ES-I3 (cell line): ENCODE measurements around the gene GOT2.
"Not testable (repeated sequence)": the region's sequence is repeated elsewhere in the genome, so short reads cannot be mapped to it uniquely, and the experiment has no call there.

Source experiments
- H3K36me3 ChIP-seq: 2 replicates; pipeline ENCODE4 v1.6.1; 2013; ENCODE audit warnings: mild to moderate bottlenecking, low read length, control low read depth, moderate library complexity; ENCODE audit not compliant: insufficient read depth
- H3K4me1 ChIP-seq: 2 replicates; pipeline ENCODE4 v1.6.1; 2013; ENCODE audit warnings: mild to moderate bottlenecking, control low read depth, low read length; ENCODE audit not compliant: insufficient read depth
- H3K9ac ChIP-seq: 2 replicates; pipeline ENCODE4 v1.6.1; 2013; ENCODE audit warnings: low read depth, mild to moderate bottlenecking, low read length, moderate library complexity
- H3K9me3 ChIP-seq: 2 replicates; pipeline ENCODE4 v1.6.1; 2013; ENCODE audit warnings: mild to moderate bottlenecking, low read length, moderate library complexity; ENCODE audit not compliant: control insufficient read depth, insufficient read depth

GOT2 gene

GRCh38 chr16:58685084-58685449 lies 49.0 kb downstream of the GOT2 start:
- no peaks in the 10 kb centered on the region for H3K36me3 ChIP-seq
- H3K9me3 ChIP-seq = no peaks in the 10 kb centered on the region
- H3K9ac ChIP-seq = peak overlapping the region; percentile 88; the same call in 1 of the 2 replicates
- no peaks in the 10 kb centered on the region for H3K4me1 ChIP-seq

DNA sequence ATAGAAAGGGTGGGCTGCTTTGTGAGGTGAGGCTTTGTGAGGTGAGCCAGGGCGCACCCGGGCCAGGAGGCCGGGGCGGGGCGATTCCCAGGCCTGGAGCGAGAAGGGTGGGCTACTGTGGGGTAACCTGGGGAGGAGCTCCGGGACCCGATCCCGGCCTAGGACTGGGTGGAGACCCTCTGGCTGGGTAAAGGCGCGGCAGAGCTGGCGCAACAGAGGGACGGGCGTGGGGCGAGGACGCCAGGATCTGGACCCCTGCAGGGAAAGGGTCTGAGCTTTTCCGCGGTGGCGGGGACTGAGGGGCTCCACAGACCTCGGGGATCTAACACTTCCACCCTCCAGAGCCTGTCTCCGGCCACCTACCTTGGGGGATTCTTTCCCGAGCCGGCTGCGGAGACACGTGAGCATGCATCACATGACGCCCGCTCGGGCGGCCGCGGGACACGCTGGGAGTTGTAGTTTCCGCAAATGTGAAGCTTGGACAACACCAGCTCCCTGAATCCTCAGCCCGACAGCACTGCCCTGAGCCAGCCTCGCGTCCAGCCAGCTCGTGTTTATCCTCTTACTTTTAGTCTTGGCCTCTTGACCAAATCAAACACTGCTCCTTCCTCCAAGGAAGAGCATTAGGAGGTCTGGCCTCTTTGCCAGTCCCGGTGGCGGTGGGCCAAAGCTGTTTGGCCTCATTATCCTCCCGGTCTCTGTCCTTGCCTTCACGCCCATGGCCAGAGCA lies 49.6 kb downstream of the GOT2 start, which contains the start of gene SLC38A7:
TSS of gene SLC38A7 (minus strand) at position 417 of the 730 bp plus-strand sequence. CDS start 4,644 bp downstream, outside the sequence.
- Histone ChIP-seq H3K4me1 (no peaks in the 10 kb centered on the region), H3K9me3 (no peaks in the 10 kb centered on the region), H3K9ac (peak within 1 kb of the TSS; percentile 88), H3K36me3 (no peaks in the 10 kb centered on the region)

GRCh38 chr16:58684001-58684353 lies 50.1 kb downstream of the GOT2 start:
- peak overlapping the region; percentile 88 for H3K9ac ChIP-seq

DNA sequence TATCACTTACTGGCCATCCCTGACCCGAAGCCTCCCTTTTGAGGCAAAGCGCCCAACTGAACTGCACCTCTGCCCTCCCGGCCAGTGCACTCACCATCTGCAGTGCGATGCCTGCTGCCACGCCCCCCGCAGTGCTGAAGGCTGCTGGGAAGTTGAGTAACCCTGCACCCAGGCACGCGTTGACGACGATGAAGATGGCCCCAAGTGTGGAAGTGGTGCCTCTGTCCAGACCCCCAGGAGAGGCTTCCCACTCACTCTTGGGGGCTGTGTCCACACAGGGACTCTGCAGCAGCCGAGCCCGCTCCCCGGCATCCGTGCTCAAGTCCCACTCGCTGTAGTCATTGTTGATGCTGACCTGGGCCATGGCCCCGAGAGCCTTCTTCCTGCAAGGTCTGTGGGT lies 54.4 kb downstream of the GOT2 start:
- H3K36me3 ChIP-seq = no peaks in the 10 kb centered on the region; the same call in 1 of the 2 replicates
- H3K9me3 ChIP-seq = no peaks in the 10 kb centered on the region
- H3K9ac ChIP-seq = no peak overlapping the region
- no peaks in the 10 kb centered on the region for H3K4me1 ChIP-seq

More at GRCh38 chr16:58684001-58684353, 50.1 kb downstream of the GOT2 start:
- H3K36me3 ChIP-seq = no peaks in the 10 kb centered on the region
- no peaks in the 10 kb centered on the region for H3K9me3 ChIP-seq
- H3K4me1 ChIP-seq = no peaks in the 10 kb centered on the region

GRCh38 chr16:58678716-58679115 lies 55.4 kb downstream of the GOT2 start:
- Histone ChIP-seq H3K4me1 (no peaks in the 10 kb centered on the region), H3K36me3 (no peaks in the 10 kb centered on the region; the same call in 1 of the 2 replicates), H3K9ac (no peak overlapping the region), H3K9me3 (no peaks in the 10 kb centered on the region)

DNA sequence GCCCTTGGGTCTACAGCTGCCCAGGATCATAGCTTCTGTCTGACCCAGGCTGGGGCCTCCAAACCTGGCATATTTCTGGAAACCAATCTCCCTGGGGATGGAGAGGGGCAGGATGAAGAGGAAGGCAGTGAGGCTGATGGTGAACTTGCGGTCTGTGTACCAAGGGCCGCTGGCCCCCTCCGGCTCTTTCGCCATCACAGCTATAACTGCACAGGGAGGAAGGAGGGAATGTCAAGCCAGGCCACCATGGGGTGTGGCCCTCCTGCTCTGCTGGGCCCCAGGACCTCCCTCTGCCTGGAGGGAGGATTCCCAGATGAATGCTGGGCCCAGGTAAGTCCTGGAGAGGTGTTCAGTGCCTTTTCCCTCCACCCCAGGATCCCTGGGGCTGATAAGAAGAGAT lies 55.8 kb downstream of the GOT2 start:
- Histone ChIP-seq H3K9ac (no peak overlapping the region), H3K9me3 (no peaks in the 10 kb centered on the region), H3K4me1 (no peaks in the 10 kb centered on the region), H3K36me3 (no peaks in the 10 kb centered on the region; the same call in 1 of the 2 replicates)

DNA sequence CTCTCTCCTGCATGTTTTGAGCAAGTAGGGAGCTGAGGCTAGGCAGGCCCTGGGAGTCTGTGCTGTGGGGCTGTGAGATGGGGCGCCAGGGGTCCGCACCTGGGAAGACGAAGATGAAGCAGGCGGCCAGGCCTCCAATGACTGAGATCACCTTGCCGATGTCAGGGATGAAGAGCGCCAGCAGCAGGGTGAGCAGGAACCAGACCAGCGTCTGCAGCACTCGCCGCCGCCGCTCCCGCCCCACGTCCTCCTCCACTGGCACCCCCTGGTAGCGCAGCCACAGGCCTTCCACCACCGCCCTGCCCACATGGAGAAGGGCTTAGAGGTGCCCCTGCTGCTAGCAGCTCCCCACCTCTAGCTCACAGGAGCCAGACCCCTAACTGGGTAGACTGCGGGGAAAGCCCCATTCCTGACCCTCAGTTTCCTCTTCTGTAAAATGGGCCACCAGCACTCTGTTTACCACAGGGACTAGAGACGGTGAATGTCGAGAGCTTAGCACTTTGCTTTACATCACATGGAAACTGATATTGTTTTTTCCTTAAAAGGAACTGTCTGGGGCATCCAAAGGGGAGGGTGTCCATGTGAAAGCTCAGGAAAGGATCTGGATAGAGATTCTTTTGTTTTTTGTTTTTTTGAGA lies 63.1 kb downstream of the GOT2 start:
- Histone ChIP-seq H3K4me1 (no peaks in the 10 kb centered on the region), H3K9me3 (no peaks in the 10 kb centered on the region), H3K9ac (no peak overlapping the region), H3K36me3 (no peaks in the 10 kb centered on the region; the same call in 1 of the 2 replicates)

- no peaks in the 10 kb centered on the region; the same call in 1 of the 2 replicates for H3K36me3 ChIP-seq
- no peaks in the 10 kb centered on the region for H3K9me3 ChIP-seq
- H3K4me1 ChIP-seq = no peaks in the 10 kb centered on the region
- no peak overlapping the region for H3K9ac ChIP-seq
Observed at GRCh38 chr16:58670177-58670576, 63.9 kb downstream of the GOT2 start.

GRCh38 chr16:58665200-58665599 lies 68.9 kb downstream of the GOT2 start:
- Histone ChIP-seq H3K9me3 (no peaks in the 10 kb centered on the region), H3K9ac (no peak overlapping the region), H3K36me3 (no peaks in the 10 kb centered on the region), H3K4me1 (no peaks in the 10 kb centered on the region)

DNA sequence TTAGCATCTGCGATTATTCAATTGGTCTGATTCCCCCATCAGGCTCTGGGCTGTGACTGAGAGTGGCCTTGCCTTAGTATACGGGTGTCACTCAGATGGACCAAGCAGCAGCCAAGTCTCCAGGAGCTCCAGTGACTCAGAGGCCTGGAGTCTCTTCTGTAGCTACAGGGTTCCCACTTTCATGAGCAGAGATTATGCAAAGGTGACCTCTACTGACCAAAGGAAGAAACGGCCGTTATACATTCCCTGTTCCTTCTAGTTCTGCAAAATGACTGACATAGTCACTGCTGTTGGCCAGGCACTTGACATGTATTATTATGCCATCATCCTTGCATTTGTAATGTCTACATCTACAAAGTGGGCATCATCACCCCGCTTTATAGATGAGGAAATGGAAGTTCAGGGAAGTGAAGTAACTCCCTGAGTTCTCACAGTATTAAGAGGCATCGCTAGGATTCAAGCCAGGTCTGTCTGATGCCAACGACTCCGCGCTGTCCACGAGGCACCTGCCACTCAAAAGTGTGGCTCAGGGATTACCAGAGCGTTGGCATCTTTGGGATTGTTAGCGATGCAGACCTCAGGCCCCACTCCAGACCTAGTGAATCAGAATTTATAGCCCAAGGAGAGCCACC lies 72.8 kb downstream of the GOT2 start:
- H3K9ac ChIP-seq = no peak overlapping the region
- no peaks in the 10 kb centered on the region for H3K4me1 ChIP-seq

DNA sequence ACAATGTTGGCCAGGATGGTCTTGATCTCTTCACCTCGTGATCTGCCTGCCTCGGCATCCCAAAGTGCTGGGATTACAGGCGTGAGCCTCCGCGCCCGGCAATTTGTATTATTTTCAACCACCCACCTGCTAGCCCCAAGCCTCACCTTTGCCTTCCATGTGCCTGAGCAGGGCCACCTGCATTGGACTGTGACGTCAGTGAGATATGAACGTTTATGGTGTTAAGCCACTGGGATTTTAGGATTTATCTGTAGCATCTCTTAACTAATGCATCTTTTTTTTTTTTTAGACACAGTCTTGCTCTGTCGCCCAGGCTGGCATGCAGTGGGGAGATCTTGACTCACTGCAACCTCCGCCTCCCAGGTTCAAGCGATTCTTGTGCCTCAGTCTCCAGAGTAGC lies 74.2 kb downstream of the GOT2 start:
- H3K36me3 ChIP-seq, H3K9me3 ChIP-seq, H3K4me1 ChIP-seq, H3K9ac ChIP-seq: not testable (repeated sequence)

More for the DNA sequence above, 72.8 kb downstream of the GOT2 start:
- H3K9me3 ChIP-seq = no peaks in the 10 kb centered on the region
- no peaks in the 10 kb centered on the region for H3K36me3 ChIP-seq

- no peaks in the 10 kb centered on the region for H3K36me3 ChIP-seq
- H3K4me1 ChIP-seq = no peaks in the 10 kb centered on the region
- no peak overlapping the region for H3K9ac ChIP-seq
- H3K9me3 ChIP-seq = no peaks in the 10 kb centered on the region
Observed at GRCh38 chr16:58658796-58659211, 75.3 kb downstream of the GOT2 start.
